ENCODE measurements around the gene PCDH9.

PCDH9 gene

DNA sequence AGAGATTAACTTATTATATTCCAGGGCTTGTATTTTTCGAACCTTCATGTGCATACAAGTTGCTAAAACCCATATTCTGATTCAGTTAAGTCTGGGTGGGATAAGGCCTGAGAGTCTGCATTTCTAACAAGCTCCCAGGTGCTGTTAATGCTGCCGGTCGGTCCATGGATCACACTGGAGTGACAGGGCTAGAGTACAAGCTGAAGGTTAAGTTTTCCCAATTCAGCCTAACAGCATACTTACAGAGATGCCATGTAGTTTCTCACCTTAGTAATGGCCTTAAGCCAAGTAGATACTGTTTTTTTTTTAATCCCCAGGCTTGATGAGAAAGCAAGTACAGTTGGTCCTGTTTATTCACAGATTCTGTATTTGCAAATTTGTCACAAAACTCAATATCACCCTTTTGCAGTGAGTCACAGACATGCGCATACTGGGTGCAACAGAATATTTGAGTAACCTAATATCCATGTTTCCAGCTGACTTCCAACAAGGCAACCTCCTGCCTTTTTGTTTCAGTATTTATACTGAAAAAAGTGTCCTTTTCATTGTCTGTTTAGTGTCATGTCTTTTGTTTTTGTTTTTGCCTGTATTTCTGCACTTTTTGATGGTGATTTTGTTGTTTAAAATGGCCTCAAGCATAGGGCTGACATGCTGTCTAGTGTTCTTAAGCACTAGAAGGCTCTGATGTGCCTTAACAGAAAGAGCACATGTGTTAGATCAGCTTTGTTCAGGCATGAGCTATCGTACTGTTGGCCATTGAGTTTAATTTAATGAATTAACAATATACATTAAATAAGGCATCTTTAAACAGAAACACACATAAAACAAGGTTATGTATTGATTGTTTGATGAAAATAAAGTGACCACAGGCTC, 875.0 kb downstream of the PCDH9 start:
- DNase-seq: no peak

DNA sequence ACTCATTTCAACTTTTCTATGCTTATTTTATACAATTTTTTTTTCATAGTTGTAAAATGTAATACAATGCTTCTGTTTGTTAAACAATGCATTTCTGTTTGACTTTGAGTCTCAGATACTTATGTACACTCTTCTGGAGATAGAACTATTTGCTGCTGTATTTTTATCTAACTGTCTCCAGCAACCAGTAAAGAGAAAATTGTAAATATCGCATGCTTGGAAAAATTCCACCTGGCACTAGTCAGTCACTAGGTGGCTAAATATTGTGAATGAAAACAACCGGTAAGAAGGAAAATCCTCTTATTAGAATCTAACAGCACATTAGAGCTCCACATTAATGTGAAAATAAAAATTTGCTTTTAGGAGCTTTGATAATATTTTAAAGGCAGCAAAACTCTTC, 876.5 kb downstream of the PCDH9 start:
- DNase-seq: no peak

DNA sequence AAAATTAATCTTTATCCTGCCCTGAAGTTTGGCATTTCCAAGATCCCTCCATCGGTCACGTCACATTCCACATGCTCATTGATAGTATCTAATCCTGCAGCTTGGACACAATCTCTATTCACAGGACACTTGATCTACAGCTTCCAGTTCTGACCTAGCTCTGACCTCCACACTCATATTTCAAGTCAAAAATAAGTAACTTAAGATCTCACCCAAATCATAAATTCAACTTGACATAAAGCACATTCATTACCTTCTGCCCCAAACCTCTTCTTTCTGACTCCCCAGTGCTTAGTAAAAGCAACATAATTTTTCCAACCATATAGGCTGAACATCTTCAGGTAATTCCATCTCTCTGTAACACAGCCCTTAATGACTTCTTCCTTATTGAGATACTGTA, 880.2 kb downstream of the PCDH9 start:
- no peak for DNase-seq

DNA sequence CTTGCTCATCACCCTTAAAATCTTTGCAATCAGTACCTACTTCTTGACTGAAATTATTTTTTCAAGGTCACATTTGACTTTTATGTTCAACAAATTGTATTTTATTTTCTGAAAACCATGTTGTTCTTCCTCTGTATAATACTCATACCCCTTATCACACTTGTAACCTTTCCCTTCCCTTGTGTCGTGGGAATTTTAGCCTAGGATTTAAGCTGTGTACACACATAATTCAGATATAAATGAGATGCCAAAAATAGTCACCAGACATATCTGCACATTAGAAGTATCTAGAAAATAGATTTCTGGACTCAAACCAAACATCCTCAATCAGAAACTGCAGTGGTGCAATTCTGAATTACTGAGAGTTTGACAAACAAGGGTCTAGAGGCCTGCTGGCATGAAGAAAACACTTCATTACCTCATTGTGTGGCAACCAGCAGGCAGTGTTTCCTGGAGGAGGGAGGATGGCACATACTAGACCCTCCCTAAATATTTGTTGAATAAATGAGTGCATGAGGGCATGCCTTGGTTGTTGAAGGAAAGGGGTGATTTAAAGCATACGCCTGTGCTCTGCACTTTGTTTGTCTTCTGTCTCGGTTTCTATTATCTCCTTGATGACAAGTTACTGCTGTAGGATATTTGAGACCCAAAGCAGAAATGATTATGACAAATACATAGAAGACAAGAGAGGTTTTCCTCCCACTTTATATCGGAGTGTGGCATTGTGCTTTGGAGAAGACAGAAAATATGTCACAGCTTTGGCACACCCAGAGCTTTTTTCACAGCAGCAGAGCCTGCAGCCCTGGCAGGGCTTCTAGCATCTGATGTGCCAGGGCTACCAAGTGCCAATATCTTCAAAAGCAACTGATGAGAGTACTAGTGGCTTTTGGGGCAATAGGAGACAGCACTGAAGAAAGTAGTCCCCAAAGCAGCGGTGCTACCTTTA, 881.1 kb downstream of the PCDH9 start:
- DNase-seq: no peak

DNA sequence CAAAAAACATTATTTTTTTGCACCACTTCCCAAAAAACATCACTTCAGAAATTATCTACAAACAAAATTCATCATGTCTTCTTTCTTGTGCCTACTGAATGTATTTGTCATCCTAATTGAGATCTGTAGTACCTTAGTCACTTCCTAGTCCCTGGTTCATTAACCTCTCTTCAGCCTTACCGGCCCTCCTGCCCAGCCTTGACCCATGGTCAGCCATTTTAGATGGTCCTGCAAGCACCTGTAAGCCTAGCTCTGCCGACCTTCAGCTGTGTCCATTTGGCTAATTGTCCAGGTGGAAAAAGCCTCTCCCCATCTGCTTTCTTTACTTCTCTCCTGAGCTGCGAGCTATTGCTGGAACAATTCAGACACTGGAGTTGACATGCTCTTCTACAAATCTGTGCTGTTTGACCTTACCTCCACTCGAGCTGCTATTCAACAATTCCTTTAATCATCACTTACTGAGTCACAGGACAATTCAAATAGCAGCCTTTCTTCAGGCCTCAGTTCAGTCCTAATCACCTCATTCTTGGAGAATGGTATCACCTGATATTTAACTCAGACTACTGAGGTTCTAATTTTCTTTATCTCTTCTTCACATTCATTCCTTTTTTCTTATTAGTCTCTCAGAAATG, 882.5 kb downstream of the PCDH9 start:
- no peak for DNase-seq

DNA sequence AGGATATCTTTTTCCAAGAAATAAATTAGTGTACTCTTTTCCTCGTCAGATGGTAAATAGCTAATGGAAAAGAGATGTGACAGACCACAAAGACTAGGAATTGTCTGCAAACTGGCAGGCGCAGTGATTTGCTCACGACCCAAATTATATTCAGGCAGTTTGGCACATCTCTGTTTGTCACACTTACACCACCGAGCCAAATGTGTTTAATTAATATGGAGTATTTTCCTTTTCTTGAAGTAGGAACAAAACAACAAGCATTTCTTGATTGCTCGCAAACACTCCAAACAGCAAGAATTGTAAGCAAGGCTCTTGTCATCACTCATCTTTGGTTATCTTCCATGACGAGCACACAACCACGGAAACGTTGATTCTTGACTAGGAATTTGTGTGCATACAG, 884.2 kb downstream of the PCDH9 start:
- no peak for DNase-seq

DNA sequence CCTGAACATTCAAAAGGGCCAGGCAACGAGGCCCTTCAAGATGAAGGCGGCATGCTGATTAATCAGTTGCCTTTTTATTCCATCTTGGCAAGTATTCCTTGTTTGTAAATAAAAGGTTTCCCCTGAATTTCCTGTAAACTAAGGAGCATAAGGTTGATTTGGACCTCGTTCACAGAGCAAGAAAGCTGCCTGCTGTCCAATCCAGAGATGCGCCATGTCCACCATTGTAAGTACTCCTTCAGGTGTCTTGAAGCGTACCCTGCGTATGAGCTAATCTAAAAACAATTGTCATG, 884.7 kb downstream of the PCDH9 start:
- no peak for DNase-seq

DNA sequence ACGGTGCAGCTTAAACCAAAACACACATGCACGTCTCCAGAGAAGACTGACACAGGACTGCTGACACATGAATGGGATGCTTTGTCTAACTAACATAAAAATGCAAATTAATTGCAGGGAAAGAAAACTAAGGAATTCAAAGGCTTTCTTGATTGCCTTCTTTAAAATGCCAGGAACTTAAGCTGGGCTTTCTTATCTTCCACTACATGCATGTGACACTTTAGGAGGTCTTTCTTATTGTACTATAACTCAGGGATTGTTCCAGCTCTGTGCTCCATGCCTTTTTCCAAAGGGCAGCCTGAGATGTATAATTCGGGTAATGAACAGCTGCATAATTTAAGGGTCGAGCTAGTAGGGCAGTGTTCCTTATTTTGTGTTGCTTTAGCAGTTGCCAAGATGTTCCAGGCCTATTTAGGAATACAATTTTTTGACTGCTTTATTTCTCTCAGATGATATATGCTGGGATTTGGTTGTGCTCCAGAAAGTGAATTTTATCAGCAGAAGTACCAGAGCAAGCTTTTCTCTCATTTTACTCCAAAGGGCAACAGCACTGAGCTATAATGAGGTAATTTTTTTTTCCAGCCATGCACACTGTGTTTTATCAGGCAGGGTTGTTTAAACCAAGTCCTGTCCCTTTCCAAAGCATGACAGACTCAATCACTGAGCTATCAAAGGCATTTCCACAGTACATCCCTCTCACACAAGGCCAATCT, 885.2 kb downstream of the PCDH9 start:
- no peak for DNase-seq

DNA sequence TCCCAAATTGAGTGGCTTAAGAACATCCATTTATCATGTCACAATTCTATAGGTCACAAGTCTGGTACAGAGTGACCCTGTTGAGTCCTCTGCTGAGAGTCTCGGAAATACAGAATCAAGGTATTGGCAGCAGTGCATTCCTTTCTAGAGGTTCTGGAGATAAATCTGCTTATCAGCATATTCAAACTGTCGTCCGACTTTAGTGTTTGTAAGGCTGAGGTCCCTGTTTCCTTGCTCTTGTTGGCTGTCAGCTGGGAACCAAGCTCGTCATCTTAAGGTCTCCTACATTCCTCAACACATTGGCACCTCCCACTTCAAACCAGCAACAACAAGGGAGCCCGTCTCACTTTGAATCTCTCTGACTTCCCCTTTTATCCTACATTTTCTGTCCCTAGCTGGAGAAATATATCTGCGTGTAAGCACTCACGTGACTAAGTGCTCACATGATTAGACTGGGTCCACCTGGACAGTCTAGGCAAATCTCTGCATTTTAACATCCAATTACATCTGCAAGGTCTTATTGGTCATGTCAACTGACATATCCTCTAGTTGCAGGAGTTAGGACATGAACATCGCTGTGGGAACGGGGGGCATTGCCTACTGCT, 886.8 kb downstream of the PCDH9 start:
- no peak for DNase-seq

DNA sequence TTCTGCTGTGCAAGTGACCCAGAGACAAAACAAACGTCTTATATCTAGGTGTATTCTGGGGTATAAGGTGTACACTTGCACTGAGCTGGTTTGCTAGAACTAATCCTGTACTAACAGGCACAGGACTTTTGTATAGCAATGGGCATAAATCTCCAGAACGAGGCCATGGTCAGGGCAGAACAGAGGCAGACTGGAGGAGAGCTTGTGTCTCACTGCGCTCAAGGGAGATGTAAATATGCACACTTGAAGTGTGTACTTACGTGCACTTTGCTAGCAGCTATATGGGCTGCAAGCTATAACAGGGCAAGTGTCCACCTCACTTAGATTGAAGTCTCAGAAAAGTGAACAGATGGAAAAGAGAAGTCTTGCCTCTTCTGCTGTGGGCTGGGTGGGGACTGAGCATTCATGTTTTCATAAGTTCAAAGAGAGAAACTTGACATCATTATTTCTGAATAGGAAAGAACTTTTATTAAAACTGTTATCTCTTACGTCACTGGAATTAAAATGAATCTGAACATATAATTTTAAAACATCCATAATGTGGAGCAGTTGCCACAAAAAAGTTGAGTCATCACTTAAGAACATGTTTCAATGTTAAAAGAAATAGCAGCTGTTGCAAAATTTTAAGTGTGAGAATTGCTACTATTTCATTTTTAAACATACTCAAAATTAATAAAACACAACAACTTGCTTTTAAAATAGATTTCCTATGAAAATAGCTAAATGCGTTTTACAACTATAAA, 888.3 kb downstream of the PCDH9 start:
- no peak for DNase-seq

DNA sequence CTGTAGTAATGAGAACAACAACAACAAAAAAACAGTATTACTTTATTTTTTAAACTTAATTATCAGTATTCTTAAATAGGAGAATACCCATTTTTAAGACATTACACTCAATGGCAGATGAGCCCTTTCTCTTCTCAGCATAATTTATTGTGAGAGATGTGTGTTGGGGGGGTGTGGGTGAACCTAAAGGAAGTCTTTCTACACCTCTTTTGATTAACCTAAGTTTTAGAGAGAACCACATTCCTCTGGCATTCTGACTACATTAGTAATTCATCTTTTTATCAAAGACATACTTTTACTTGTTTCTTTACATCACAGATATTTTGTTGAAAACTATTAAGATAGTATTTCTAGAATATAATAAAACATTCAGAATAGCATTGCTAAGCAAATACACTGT, 890.9 kb downstream of the PCDH9 start:
- DNase-seq: no peak

DNA sequence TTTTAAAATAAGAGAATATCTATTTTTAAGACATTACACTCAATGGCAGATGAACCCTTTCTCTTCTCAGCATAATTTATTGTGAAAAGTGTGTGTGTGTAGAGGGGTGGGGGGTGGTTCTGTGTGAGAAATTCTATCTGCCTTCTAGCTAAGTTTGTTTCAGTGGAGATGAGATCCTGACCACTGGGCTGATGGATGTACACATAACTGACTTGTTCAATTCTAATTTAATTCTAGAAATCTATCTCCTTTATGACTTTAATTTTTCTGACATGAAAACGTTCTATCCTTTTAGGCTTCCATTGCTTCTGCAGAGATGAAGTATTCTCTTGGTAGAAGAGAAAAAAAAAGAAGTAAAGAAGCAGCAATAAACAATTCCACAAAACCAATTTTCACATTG, 891.6 kb downstream of the PCDH9 start:
- DNase-seq: no peak

DNA sequence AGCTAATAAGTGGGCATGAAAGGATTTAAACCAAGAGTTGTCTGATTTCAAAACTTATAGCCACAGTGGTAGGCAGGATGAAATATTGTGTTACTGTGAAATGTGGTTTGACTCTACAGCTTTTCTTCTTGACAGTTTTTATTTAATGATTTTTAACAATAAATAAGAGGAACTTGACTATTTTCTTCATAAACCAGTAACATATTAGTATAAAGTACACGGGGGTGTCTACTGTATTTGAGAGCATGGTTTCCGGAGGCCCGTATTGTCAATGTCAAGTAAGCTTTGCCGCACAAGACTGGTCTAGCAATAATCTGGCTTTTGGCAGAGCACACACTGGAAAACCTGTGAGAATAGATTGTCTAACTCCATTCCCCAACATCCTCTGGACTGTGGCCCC, 894.5 kb downstream of the PCDH9 start:
- no peak for DNase-seq

DNA sequence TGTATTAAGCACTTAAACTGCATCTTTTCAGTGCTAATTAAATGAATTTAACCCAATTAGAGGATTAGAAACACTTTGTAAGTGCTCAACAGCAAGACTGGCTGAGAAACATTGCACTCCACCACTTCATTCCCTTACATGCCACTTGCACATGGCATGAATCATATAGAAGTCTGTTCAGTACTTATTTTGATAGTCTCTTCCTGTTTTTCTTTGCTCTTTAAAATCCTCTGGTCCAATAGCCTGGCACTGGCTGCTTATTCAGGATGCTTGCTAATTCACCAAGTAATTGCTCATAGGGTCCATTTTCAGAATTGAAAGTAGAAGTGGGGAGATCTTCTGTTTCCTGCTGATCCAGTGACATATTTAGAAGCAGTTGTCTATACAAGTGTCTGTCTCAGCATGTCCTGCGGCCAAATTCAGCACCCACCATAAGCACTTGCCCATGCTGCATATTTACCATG, 900.1 kb downstream of the PCDH9 start:
- no peak for DNase-seq

DNA sequence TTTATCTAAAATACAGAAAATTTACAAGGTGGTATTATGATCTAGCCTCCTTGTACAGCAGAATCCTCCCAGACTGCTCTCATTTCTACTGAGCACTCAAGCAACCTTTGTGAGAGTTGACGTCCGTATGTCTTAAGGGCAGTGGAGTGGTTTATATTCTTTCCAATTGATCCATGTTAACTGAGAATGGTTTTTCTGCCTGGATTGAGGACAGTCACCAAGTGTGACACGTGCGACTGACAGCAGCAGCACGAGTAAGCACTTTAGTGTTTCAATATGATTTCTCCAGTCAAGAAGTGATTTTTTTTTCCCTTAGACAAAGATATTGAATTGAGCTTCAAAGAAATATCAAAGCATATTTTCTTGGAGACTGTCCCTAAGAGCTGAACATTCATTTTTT, 901.7 kb downstream of the PCDH9 start:
- DNase-seq: no peak

DNA sequence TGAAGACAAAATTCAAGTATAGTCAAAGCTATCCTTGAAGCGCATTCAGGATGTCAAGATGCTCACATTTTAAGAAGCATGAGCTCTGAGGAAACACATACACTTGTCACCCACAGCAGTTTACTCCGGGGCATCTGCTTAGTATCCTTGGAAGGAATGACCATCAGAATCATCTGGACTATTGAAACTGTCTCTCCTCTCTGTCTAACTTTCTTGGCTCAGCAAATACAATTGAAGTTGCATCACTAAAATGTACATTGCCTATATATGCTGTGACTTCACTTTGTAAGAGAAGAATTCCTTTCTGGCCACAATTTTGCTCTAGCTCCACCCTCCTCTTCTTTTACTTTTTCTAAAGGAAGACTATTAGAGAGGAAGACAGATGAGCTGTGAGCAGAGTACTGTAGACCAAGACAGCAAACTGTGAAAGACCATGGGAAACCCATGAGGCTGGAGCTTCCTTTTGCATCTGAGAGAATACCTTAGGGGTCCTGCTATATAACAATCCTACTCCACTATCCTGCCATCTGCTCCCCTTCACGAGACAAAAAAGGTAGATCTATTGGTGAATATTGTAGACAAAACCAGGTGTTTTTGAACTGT, 906.3 kb downstream of the PCDH9 start:
- no peak for DNase-seq

DNA sequence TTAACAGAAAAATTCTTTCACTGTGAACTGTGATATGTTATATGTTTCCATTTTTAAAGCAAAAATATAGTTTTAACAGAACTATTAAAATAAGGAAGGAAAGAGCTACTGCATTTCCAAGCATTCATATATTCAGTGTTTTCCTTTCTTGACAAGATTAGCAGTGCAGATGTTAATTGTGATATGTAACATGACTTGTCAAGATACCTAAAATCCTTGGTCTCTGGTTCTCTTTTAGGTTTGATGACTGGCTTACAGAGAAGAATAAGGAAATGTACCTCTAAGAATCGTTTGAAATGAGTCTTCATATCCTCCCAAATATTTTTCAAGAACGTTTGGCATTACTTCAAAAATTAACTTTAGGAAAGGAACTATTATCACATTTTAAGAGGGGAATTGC, 907.2 kb downstream of the PCDH9 start:
- no peak for DNase-seq

DNA sequence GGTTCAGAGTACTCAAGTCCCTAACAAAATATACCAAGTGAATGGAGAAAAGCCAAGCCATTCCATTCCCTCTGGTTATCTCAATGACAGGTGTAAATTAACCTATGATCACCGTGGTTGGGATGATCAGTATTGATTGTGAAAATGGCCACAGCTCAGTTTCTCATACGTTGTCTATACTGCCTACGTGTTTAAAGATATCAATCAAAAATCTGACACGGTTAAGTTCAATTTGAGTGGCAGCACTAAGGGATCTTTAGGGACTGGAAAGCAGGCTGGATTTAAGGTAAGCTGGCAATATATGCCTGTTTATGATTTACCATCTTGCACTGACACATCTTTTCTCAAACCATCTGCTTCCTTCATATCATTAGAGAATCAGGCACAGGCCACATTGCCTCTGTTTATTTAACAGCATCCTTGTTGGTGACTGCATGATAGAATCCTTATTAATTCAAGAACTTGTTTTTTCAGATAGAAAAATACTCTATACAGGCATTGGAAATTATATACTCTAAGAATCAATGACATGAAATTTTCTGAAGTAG, 907.9 kb downstream of the PCDH9 start:
- DNase-seq: no peak

DNA sequence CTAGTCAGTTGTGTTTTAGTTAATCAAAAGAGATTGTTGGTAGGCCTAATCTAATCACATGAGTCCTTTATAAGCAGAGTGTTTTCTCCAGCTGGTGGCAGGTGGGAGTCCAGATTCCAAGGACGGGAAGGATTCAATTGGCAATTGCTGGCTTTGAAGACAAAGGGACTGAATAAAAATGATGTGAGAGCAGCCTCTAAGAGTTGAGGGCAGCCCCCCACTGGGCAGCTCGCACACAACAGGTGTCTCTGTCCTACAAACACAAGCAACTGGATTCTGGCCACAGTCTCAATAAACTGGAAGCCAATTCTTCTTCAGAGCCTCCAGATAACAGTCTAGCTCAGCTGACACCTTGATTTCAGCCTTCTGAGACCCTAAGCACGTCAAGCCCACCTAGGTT, 915.2 kb downstream of the PCDH9 start:
- DNase-seq: no peak

DNA sequence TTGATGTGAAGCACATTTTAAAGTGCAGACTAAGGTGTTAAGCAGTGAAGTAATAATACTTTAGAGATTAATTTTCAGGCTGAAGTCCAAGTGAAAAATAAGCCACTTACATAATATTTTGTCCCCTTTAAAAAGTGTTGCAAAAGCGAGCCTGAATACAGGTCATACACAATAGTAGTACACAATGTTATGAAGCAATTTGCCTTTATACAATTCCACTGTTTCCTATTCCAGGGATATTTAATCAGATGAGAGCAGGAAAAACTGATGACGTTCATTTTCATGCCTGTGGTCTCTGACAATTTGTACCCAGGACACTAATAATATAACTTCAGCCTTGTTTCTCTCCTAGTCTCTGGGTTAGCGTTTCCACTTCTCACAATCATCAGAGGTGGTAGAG, 916.7 kb downstream of the PCDH9 start:
- DNase-seq: no peak
